ENCODE results near the gene GRIA1. TPM values are rescaled to one million over a fixed set of nuclear protein-coding genes. Genes with fewer than 3 reads are reported as not detected.

Gene GRIA1
- total RNA-seq, 1 donor from 2014 or later, result 0.55 TPM

GRCh38 chr5:153617190-153617589, 126.7 kb downstream of the GRIA1 start:
- no peak for DNase-seq (ENCODE audit: low spot score)
- H3K27ac Mint-ChIP-seq (ENCODE audit: unreplicated experiment), result peak overlapping the region; percentile 10
- H3K36me3 Mint-ChIP-seq (ENCODE audit: low read depth), result no peaks in the 10 kb centered on the region
- peaks cover 41% of the 10 kb centered on the region for H3K4me1 Mint-ChIP-seq (ENCODE audit: low read depth)
- H3K27me3 Mint-ChIP-seq (ENCODE audit: low read depth), result no peaks in the 10 kb centered on the region
- TF ChIP-seq, protein P1, sequence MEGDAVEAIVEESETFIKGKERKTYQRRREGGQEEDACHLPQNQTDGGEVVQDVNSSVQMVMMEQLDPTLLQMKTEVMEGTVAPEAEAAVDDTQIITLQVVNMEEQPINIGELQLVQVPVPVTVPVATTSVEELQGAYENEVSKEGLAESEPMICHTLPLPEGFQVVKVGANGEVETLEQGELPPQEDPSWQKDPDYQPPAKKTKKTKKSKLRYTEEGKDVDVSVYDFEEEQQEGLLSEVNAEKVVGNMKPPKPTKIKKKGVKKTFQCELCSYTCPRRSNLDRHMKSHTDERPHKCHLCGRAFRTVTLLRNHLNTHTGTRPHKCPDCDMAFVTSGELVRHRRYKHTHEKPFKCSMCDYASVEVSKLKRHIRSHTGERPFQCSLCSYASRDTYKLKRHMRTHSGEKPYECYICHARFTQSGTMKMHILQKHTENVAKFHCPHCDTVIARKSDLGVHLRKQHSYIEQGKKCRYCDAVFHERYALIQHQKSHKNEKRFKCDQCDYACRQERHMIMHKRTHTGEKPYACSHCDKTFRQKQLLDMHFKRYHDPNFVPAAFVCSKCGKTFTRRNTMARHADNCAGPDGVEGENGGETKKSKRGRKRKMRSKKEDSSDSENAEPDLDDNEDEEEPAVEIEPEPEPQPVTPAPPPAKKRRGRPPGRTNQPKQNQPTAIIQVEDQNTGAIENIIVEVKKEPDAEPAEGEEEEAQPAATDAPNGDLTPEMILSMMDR (IDR thresholded peaks at IDR 0.05), result no peak
- no peaks in the 10 kb centered on the region for H3K9me3 Mint-ChIP-seq (ENCODE audit: low read depth)
- H3K4me3 Mint-ChIP-seq (ENCODE audit: unreplicated experiment), result no peak overlapping the region

GRCh38 chr5:153618307-153618706, 127.8 kb downstream of the GRIA1 start:
- no peaks in the 10 kb centered on the region for H3K27me3 Mint-ChIP-seq (ENCODE audit: low read depth)
- no peak for DNase-seq (ENCODE audit: low spot score)
- H3K27ac Mint-ChIP-seq (ENCODE audit: unreplicated experiment), result peak overlapping the region; percentile 60
- H3K9me3 Mint-ChIP-seq (ENCODE audit: low read depth), result peaks cover 4% of the 10 kb centered on the region
- H3K36me3 Mint-ChIP-seq (ENCODE audit: low read depth), result no peaks in the 10 kb centered on the region
- no peak overlapping the region for H3K4me3 Mint-ChIP-seq (ENCODE audit: unreplicated experiment)
- TF ChIP-seq, protein P1 (IDR thresholded peaks at IDR 0.05), result no peak
- peaks cover 40% of the 10 kb centered on the region for H3K4me1 Mint-ChIP-seq (ENCODE audit: low read depth)

DNA sequence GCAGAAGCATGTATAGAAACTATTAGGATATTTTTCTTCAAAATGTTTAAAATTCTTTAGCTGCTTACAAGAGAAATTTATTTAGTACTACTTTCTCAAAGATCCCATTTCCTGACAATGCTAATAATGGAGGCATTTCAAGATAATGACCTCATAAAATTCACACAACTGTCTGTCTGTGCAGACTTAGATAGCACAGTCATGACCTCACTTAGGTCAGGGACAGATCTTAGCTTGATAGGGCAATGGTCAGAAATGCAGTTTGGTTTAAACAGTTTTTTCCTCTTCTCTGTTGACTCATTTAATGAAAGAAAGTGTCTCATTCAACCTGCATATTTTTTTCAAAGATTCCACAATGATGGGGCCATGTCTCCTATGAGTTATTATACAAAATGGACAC, 128.4 kb downstream of the GRIA1 start:
- Mint-ChIP-seq H3K27ac (ENCODE audit: unreplicated experiment) (peak overlapping the region; percentile 82), H3K9me3 (ENCODE audit: low read depth) (peaks cover 4% of the 10 kb centered on the region), H3K27me3 (ENCODE audit: low read depth) (no peaks in the 10 kb centered on the region), H3K4me3 (ENCODE audit: unreplicated experiment) (no peak overlapping the region), H3K36me3 (ENCODE audit: low read depth) (no peaks in the 10 kb centered on the region), H3K4me1 (ENCODE audit: low read depth) (peaks cover 45% of the 10 kb centered on the region)
- TF ChIP-seq, protein P1 (IDR thresholded peaks at IDR 0.05), result no peak
- DNase-seq (ENCODE audit: low spot score), result no peak

DNA sequence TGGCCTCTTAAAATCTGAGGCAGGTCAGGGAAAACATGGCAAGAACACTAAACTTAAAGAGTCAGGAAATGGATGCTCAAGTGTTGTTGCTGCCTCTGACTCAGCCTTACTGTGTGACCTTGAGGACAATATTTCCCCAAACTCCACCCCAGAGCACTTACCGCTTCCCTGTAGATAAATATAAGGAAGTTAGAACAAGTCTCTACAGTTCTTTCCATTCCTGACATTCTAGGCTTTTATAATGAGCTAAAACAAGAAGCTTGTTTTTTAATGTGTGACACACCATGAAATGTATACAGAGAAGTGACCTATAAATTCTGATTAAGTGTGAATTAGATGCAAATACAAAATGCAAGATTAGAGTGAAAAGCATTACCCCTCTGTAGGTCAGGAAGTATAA, 129.3 kb downstream of the GRIA1 start:
- Mint-ChIP-seq H3K9me3 (ENCODE audit: low read depth) (peaks cover 4% of the 10 kb centered on the region), H3K36me3 (ENCODE audit: low read depth) (no peaks in the 10 kb centered on the region), H3K4me1 (ENCODE audit: low read depth) (peaks cover 52% of the 10 kb centered on the region), H3K27ac (ENCODE audit: unreplicated experiment) (peak overlapping the region; percentile 82), H3K4me3 (ENCODE audit: unreplicated experiment) (no peak overlapping the region), H3K27me3 (ENCODE audit: low read depth) (no peaks in the 10 kb centered on the region)
- DNase-seq (ENCODE audit: low spot score), result no peak
- TF ChIP-seq, protein P1 (IDR thresholded peaks at IDR 0.05), result no peak

DNA sequence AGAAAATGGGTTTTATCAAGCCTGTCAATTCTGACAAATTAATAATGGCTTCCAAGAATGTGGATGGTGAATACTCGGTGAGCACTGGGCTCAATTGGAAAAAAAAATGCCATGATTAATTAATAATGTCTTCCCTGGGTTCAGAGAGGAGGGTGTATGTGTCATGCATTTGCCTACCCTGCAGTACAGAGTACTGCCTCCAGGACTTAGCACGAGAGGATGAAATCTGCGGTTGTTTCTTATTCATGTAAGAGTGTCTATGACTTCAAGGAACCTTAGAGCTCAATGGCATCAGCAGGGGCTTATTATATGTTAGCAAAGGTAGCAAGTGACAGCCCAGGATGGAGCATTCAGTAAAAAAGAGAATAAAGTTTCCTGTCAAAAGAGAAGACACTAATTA, 132.7 kb downstream of the GRIA1 start:
- DNase-seq (ENCODE audit: low spot score), result no peak
- Mint-ChIP-seq H3K4me1 (ENCODE audit: low read depth) (peaks cover 36% of the 10 kb centered on the region), H3K27me3 (ENCODE audit: low read depth) (no peaks in the 10 kb centered on the region), H3K9me3 (ENCODE audit: low read depth) (peaks cover 4% of the 10 kb centered on the region), H3K27ac (ENCODE audit: unreplicated experiment) (no peak overlapping the region), H3K4me3 (ENCODE audit: unreplicated experiment) (no peak overlapping the region), H3K36me3 (ENCODE audit: low read depth) (no peaks in the 10 kb centered on the region)
- TF ChIP-seq, protein P1 (IDR thresholded peaks at IDR 0.05), result no peak

All from chondrocyte (in vitro differentiated cells).